GM23248 (cell line): ENCODE measurements around the gene BCL11B. TPM values are rescaled to one million over a fixed set of nuclear protein-coding genes. Genes with fewer than 3 reads are reported as not detected.

Experiments used
- DNase-seq: peaks from one replicate; pipeline ENCODE4 v3.0.0-alpha.2; 2015
- H2AFZ ChIP-seq: fragments of 200-600 bp; sonication (generic); 2 replicates; pipeline ENCODE4 v1.6.1; 2016; ENCODE audit warnings: antibody characterized with exemption
- H3F3A ChIP-seq: fragments of 200-600 bp; sonication (generic); 2 replicates; pipeline ENCODE4 v1.6.1; 2016; ENCODE audit warnings: mild to moderate bottlenecking, antibody characterized with exemption, mixed run types; ENCODE audit not compliant: insufficient read depth
- H3K27ac ChIP-seq: fragments of 200-600 bp; sonication (generic); 2 replicates; pipeline ENCODE4 v1.5.1; 2016; ENCODE audit warnings: mild to moderate bottlenecking
- H3K27me3 ChIP-seq: fragments of 200-600 bp; sonication (generic); replicated peaks from 2 replicates; pipeline ENCODE4 v1.6.1; 2016; ENCODE audit warnings: mild to moderate bottlenecking; ENCODE audit not compliant: insufficient read depth
- H3K36me3 ChIP-seq: fragments of 200-600 bp; sonication (generic); 2 replicates; pipeline ENCODE4 v1.6.1; 2016; ENCODE audit warnings: low read depth, mild to moderate bottlenecking
- H3K4me1 ChIP-seq: fragments of 200-600 bp; sonication (generic); 2 replicates; pipeline ENCODE4 v1.6.1; 2016; ENCODE audit warnings: mild to moderate bottlenecking; ENCODE audit not compliant: insufficient read depth
- H3K4me2 ChIP-seq: fragments of 200-600 bp; sonication (generic); one replicate; pipeline ENCODE4 v1.6.1; 2016; ENCODE audit warnings: mild to moderate bottlenecking; ENCODE audit not compliant: unreplicated experiment
- H3K4me3 ChIP-seq: fragments of 200-600 bp; sonication (generic); 2 replicates; pipeline ENCODE4 v1.5.1; 2016; ENCODE audit warnings: mild to moderate bottlenecking
- H3K79me2 ChIP-seq: fragments of 200-600 bp; sonication (generic); 2 replicates; pipeline ENCODE4 v1.6.1; 2016; ENCODE audit warnings: mild to moderate bottlenecking; ENCODE audit not compliant: insufficient read depth
- H3K9ac ChIP-seq: fragments of 200-600 bp; sonication (generic); 2 replicates; pipeline ENCODE4 v1.6.1; 2016; ENCODE audit warnings: mild to moderate bottlenecking
- H3K9me2 ChIP-seq: fragments of 200-600 bp; sonication (generic); 2 replicates; pipeline ENCODE4 v1.6.1; 2016; ENCODE audit warnings: mixed run types, mild to moderate bottlenecking, moderate library complexity; ENCODE audit not compliant: insufficient read depth
- H3K9me3 ChIP-seq: fragments of 200-600 bp; sonication (generic); one replicate; pipeline ENCODE4 v1.6.1; 2017; ENCODE audit warnings: low read depth
- H4K20me1 ChIP-seq: fragments of 200-600 bp; sonication (generic); 2 replicates; pipeline ENCODE4 v1.6.0; 2016; ENCODE audit not compliant: insufficient read depth
- EZH2 ChIP-seq: fragments of 200-600 bp; sonication (generic); IDR thresholded peaks from 2 replicates; pipeline ENCODE4 v1.6.1; 2018; ENCODE audit warnings: antibody characterized with exemption, mild to moderate bottlenecking; ENCODE audit not compliant: insufficient read depth, poor library complexity, severe bottlenecking
- EZH2phosphoT487 ChIP-seq: fragments of 200-600 bp; sonication (generic); IDR thresholded peaks from 2 replicates; pipeline ENCODE4 v1.6.1; 2018; ENCODE audit warnings: antibody characterized with exemption, moderate library complexity, mild to moderate bottlenecking, low read depth; ENCODE audit not compliant: insufficient read depth
- WGBS, 2 experiments: methylation state at CpG; one replicate each; pipeline ENCODE4 v1.1.6; 2015 to 2017; ENCODE audit warnings: low lambda C conversion rate in 2 of 2, low coverage in 1 of 2; ENCODE audit errors: missing lambda C conversion rate in 2 of 2; 5-methylcytosine and 5-hydroxymethylcytosine counted together
- in situ Hi-C: fragments of 300-500 bp; cut with MboI; formaldehyde crosslinking; loops from 2 replicates; pipeline ENCODE4 v1.15.0; 2020
- polyA plus RNA-seq: library from polyadenylated mRNA; unstranded; fragments of >200 nt; fragmentation: Nextera tagmentation; extraction: Ambion mirVana; gene quantifications from 2 replicates; pipeline ENCODE4 v1.2.1, GENCODE V29; 2016
- total RNA-seq: library from RNA; depleted of rRNA; stranded (reverse); fragments of >200 nt; shearing (Covaris generic); gene quantifications from 2 replicates; pipeline ENCODE4 v1.2.3, GENCODE V29; 2014

BCL11B gene
- total and polyA plus RNA-seq, 2 experiments from 2014 or later: not detected

DNA sequence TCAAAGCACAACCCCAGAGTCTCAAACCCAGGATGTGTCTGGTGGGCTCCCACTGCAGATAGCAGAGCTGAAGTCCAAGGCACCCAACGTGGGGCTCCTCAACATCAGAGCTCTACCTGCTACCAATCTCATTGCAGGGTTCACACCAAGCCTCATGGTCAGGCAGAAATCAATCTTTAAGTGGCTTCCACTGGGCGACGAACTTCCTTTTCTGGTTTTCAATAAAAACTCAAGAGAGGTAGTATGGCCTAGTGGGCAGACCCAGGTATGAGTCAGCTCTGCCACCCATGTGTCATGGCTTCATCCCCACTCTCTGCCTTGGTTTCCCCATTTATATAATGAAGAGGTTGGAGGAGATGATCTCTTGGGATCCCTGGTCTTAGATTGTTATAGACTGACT lies 47.0 kb downstream of the BCL11B start:
- no peak overlapping the region for H3K27ac ChIP-seq
- no peak overlapping the region for H3K9ac ChIP-seq
- no peaks in the 10 kb centered on the region for H3K36me3 ChIP-seq
- WGBS, 2 experiments: 73 to 84% methylated on average over 3 of the region's 3 CpGs
- TF ChIP-seq EZH2 (no peak), EZH2phosphoT487 (no peak)
- H3K27me3 ChIP-seq: no peaks in the 10 kb centered on the region
- H3F3A ChIP-seq: no peaks in the 10 kb centered on the region
- no peak overlapping the region for H3K4me2 ChIP-seq
- H4K20me1 ChIP-seq: no peaks in the 10 kb centered on the region
- in situ Hi-C loops: no loop called here
- H3K9me3 ChIP-seq: no peaks in the 10 kb centered on the region
- DNase-seq: no peak
- no peaks in the 10 kb centered on the region for H3K4me1 ChIP-seq
- H2AFZ ChIP-seq: no peak overlapping the region
- H3K9me2 ChIP-seq: no peaks in the 10 kb centered on the region
- no peak overlapping the region for H3K4me3 ChIP-seq
- no peaks in the 10 kb centered on the region for H3K79me2 ChIP-seq

DNA sequence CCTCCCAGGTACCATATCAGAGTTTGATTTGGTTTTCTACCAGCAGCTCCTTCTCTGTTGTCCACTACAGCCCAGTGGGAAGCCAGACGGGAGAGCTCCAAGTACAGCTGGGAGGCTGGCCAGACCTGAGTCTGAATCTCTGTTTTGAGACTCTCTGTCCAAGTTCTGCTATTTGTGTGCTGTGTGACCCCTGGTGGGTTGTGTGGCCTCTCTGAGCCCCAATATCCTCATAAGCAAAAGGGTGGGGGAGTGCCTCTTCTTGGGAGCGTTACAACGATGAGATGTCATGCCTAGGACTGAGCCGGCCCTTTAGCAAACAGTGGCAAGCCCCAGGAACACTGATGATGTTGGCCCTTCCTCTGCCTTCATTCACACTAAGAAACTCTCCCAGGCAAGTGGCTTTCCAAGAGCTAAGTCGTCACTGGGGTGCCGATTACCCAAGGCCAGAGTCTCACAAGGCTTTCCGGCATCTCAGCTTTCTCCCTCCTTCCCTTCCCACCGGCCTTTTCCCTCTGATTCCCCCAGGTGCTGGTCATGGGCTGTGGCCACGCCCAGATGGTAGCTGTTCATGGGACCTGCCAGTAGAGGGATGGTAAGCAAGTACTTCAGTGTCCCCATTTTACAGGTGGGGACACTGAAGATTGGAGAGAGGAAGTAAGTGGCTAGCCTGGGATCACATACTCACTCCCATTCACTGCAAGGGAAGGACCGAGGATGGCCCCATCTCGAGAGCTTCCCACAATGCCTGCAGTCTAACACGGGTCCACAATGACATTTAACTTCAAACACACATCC lies 47.7 kb downstream of the BCL11B start:
- in situ Hi-C loops: no loop called here
- H3K4me1 ChIP-seq: no peaks in the 10 kb centered on the region
- H4K20me1 ChIP-seq: no peaks in the 10 kb centered on the region
- no peak overlapping the region for H3K4me3 ChIP-seq
- H3K9me2 ChIP-seq: no peaks in the 10 kb centered on the region
- no peaks in the 10 kb centered on the region for H3K36me3 ChIP-seq
- DNase-seq: no peak
- H3K4me2 ChIP-seq: no peak overlapping the region
- H3K9me3 ChIP-seq: no peaks in the 10 kb centered on the region
- no peaks in the 10 kb centered on the region for H3K79me2 ChIP-seq
- H3K27me3 ChIP-seq: no peaks in the 10 kb centered on the region
- no peak overlapping the region for H3K9ac ChIP-seq
- no peak overlapping the region for H3K27ac ChIP-seq
- 54 to 56% methylated on average over 12 of the region's 12 CpGs for WGBS, 2 experiments
- no peaks in the 10 kb centered on the region for H3F3A ChIP-seq
- TF ChIP-seq EZH2: no peak
- no peak for TF ChIP-seq EZH2phosphoT487
- no peak overlapping the region for H2AFZ ChIP-seq

DNA sequence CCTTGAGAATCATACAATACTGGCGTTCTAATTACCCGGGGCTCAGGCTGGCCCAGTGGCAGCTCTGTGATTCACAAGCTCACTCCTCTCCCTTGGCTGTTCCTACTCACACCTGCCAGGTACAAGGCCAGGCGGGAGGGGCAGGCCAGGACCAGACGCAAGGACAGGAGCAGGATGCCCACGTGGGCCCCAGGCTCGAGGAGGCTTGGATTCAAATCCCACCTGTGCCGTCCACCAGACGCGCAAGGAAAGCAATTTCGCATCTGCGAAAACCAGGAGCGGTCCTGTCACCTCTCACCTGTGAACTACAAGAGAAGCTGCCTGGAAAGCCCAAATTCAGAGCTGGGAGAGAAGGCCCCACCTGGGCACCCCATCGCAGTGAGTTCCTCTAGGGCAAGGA lies 50.6 kb downstream of the BCL11B start:
- Histone ChIP-seq H3K9me3 (no peaks in the 10 kb centered on the region), H3K9ac (no peak overlapping the region), H3K9me2 (no peaks in the 10 kb centered on the region), H3K4me3 (no peak overlapping the region), H3F3A (no peaks in the 10 kb centered on the region), H3K4me2 (no peak overlapping the region), H3K27ac (no peak overlapping the region), H3K4me1 (no peaks in the 10 kb centered on the region), H4K20me1 (no peaks in the 10 kb centered on the region), H3K27me3 (no peaks in the 10 kb centered on the region), H3K79me2 (no peaks in the 10 kb centered on the region), H3K36me3 (no peaks in the 10 kb centered on the region), H2AFZ (no peak overlapping the region)
- no peak for DNase-seq
- in situ Hi-C loops: no loop called here
- no peak for TF ChIP-seq EZH2
- TF ChIP-seq EZH2phosphoT487: no peak
- WGBS, 2 experiments: 80% methylated on average over 12 to 13 of the region's 13 CpGs

DNA sequence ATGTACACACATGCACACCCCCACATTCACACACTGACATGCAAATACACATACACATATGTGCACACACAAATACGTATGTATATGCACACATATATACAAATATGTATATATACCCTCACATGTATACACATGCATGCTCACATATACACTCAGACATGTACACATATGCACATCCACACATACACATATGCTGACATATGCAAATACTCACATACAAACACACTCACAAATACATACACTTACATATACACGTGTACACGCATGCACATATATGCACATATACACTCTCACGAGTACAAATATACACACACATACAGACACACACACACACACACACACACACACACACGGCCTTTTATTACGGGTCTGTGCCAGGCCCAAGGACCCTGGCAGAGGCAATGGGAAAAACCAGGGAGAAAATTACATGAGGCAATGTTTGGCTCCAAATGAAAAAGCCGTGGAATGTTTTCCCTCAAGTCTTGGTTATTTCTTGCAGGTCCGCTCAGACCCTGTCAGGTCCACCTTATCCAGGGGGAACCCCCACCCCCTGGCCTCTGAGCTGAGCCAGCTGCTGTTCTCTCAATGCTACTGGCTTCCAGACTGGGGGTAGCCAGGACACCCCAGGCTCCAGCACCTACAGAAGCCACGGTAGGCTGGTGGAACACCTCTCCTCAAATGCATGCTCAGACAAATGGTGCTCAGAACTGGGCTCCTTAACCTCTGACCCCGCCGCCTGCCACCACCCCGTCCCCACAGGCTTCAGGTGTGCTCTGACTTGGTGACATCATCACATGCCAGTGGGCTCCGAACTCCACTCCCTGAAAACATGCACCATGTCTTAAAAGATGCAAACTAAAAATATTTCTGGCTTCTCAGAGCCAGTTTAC lies 54.7 kb downstream of the BCL11B start:
- Histone ChIP-seq H3K4me1 (no peaks in the 10 kb centered on the region), H3K79me2 (no peaks in the 10 kb centered on the region), H3K36me3 (no peaks in the 10 kb centered on the region), H2AFZ (no peak overlapping the region), H3K4me3 (no peak overlapping the region), H3K9me2 (no peaks in the 10 kb centered on the region), H3K4me2 (no peak overlapping the region), H3K27ac (no peak overlapping the region), H3K27me3 (peaks cover 7% of the 10 kb centered on the region), H3K9ac (no peak overlapping the region), H3F3A (no peaks in the 10 kb centered on the region), H4K20me1 (no peaks in the 10 kb centered on the region), H3K9me3 (no peaks in the 10 kb centered on the region)
- WGBS, 2 experiments: 42 to 43% methylated on average over 13 of the region's 13 CpGs
- in situ Hi-C loops: no loop called here
- DNase-seq: no peak
- TF ChIP-seq EZH2phosphoT487: no peak
- TF ChIP-seq EZH2: no peak
